IPS-NIHi11 (cell line): ENCODE measurements around the gene RILP.
A peak's percentile ranks its signal among the peaks of the same experiment; 100 is the strongest.

Experiments
- DNase-seq: peaks from one replicate; pipeline ENCODE4 v3.0.0; 2012; ENCODE audit warnings: mixed read lengths, low spot score

Gene RILP

DNA sequence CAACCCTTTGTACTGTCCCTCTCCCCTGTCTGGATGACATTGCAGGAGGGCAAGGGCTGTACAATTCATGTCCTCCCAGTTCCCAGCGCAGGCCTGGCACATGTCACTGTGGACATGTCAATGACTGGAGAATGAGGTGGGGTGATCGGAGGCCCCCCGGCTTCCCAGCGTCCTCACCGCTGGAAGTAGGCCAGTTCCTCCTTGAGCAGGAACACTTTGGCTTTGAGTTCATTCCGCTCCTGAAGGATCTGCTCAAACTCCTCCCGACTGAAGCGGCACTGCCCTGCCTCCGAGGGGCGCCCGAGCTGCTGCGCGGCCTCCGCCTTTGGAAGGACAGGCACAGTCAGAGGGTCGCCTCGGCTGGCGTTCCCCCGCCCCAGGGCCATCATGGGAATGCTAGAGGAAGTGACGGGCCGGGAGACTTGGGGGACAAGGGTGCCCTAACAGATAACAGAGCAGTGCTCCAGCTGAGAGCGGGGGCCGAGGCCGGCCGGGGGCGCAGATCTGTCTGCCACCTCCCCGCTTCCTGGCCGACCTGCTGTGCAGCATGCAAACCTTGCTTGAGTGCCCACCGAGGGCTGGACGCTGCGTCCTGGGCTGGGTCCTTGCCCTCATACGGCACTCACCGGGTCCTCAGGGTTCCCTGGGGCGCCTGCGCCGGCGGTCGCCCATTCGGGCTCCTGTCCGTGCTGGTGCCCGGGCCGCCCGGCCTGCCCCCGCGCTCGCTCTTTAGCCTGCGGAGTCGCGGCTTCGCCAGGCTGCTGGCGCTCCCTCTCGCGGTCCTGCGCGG is 1.3 kb downstream of the RILP start:
- peak; percentile 41 for DNase-seq

DNA sequence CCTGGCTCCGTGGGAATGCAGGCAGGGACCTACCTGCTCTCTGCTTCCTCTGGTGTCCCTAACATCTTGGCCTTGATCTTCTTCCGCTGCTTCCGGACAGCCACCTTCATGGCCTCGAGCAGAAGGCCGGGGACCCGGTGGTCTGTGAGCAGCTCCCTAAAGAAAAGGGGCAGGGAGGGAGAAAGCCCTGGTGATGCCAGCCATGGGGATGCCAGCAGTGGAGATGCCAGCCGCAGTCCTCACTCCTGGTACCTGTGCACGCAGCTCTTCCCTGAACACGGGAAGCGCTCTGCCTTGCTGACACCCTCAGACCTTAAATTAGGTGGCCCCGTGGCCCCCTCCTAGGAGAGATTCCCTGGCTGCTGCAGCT is 1.9 kb downstream of the RILP start:
- no peak for DNase-seq

DNA sequence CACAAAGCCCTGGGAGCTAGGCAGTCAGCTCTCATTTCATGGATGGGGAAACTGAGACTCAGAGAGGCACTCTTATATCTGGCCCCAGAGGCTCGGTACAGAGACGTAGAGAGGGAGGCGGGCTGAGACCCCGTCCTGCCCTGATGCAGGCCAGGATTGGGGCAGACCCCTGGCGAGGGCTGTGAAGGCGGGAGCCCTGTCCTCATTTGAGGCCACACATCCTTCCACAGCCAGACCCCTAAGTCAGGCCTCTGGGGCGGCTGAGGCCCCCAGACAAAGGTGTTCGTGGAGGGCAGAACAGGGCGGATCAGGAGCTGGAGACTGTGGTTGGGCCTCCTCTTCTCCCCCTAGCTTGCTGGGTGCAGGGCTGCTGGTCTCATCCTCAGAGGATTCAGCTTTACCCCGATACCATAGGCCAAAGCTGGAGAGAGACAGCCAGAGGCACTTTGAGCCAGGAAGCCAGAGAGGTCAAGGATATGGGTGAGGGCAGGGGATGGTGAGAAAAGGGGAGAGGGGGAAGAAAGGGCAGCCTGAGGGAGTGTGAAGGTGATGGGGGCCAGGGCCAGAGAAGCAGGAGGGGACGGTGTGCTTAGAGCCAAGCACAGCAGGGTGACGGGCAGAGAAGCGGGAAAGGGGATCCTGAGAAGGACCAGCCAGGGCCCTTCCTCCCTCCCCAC is 3.3 kb downstream of the RILP start:
- no peak for DNase-seq

DNA sequence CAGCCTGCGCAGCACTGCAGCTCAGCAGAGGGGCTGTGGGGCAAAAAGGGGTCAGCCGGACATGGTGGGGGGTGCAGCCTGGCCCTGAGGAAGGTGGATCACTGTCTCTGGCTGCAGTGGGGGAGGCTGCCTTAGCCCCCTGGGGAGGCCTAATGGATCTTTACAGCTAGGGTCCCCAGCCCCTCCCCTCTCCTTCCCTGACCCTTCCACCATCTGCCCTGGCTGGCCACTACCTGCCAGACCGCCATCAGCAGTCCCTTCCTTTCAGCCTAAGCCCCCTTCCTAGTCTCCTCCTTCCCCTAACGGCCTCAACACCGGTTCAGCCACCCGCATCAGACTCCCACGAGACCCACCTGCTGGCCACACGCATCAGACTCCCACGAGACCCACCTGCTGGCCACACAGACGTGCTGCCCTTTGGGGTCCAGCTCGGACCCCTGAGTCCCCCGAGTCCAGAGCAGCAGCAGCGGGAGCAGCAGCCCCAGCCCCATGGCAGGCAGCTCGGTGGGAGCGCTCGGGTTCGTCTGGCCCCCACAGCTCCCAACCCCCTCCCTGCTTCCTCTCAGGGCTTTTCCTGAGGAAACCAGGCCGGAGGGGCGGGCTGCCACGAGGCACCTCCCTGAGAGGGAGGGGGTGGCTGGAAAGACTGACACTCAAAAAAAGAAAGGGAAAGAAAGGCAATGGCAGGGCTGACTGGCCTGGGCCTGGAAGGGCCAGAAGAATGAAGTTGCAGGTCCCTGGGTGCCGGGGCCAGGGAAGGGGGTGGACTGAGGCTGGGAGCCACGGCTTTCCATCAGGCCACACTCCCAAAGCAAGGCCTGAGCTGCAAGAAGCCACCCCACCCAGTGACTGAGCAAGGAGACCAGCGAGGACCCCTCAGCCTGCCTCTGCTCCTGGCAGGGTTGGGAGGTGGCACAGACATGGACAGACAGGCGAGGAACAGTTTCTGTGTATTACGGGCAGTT is 4.2 kb downstream of the RILP start, which contains the start of gene SCARF1:
Gene SCARF1 (minus strand): TSS at position 526 of the 965 bp plus-strand sequence. CDS start 35 bp downstream, at position 491.
- DNase-seq = no peak

DNA sequence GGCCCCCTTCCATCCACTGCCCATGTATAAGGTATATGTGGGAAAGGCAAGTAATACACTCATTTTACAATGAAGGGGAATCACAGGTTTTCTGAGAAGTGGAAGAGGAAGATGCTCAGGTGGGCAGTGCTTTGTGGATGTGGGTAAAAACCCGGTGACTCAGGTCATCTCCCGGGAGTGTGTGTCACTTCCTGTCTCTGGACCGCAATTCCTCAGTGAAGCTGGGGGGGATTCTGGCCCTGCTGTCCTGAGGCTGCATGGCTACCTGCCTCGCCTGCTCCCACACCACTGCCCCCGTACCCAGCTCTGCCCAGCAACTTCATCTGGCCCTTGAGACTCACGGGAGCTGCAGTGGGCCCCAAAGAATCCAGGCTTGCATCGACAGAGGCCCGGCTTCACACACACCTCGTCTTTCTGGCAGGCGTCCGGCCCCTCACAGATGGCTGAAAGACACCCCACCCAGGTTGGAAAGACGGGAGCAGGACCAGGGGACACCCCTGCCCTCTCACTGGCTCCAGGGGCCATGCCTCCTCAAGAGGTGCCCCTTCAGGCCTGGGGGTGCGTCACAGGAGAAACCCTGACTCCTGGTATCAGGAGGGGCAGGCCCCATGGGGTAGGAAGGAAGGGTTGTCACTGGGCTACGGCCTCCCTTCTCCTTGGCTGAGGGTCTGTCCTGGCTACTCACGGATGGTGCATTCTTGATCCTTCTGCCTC is 5.0 kb downstream of the RILP start:
- no peak for DNase-seq

DNA sequence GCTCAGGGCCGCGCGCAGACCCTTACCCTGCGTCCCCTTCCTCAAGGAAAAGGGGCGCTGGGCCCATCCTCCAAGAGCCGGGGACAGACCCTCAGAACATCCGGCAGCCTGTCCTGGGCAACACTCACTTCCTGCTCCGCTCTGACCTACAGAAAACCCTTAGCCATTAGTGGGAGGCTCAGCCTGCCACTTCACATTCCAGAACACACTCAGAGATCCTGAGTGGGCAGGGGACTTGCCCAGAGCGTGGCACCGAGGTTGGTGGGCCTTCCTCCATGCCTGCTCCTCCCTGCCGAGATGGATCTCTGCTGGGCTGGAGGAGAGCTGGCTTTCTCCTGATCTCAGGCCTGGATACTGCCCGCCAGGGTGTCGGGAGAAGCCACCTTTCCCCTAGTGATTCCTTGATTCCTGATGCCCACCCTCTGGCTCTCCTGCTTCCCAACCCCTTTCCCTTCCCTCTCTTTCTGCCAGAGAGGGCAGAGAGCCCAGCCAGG is 5.6 kb downstream of the RILP start:
- no peak for DNase-seq

DNA sequence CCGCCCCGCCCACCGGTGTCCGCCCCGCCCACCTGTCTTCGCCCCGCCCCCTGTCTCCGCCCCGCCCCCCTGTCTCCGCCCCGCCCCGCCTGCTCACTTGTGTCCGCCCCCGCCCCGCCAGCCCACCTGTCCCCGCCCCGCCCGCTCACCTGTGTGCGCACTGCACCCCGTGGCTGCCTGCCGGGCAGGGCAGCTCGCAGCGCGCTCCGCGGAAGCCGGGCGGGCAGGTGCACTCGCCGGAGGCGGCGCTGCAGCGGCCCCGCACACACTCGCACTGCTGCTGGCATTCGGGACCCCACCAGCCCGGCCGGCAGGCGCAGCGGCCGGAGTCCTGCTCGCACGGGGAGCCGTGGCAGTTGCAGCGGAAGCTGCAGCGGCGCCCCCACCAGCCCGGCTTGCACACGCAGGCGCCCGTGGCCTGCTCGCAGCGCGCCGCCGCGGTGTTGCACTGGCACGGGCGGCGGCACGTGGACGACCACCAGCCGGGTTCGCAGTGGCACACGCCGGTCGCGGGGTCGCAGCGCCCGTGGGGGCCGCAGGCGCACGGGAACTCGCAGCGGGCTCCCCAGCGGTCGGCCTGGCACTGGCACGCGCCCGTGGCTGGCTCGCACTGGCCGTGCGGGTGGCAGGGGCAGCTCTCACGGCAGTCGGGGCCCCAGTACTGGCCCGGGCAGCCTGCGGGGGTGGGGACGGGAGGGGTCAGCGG is 6.2 kb downstream of the RILP start:
- DNase-seq = peak; percentile 89

DNA sequence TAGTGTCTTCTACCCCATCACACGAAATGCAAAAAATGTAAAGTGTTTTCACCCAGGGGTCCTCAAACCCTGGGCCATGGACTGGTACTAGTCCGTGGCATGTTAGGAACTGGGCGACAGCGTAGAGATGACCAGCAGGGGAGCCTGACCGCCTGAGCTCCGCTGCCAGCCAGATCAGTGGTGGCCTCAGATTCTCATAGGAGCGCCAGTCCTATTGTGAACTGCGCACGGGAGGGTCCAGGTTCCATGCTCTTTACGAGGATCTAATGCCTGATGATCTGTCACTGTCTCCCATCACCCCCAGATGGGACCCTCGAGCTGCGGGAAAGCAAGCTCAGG is 8.6 kb downstream of the RILP start:
- DNase-seq = no peak

DNA sequence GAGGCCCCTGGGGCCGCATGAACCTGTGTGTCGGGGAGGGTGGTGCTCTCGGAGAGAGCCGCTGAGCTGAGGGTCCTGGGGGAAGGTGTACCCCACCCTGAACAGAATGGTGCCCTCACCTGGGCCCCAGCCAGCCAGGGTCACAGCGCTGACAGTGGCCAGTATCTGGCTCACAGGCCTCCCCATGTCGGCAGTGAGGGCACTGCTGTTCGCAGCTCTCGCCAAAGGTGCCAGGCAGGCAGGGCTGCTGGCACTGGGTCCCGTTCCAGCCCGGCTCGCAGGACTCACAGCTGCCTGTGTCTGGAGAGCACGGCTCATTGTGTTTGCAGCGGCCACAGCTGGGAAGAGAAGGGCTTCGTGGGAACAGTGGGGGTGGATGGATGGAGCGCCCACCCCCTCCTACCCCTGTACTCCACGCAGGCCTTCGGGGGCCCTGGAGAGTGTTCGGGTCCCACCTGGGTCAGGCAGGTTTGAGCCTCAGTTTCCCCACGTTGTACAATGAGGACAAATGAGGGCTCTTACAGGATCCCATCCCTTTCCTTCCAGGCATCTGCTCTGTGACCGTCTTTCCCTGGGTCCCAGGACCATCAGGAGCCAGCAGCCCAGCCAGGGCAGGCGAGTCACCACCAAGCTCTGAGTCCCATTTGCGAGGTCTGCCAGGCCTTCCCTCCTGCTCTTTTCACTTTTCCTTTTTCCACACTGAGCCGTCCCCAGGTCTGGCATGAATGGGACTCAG is 9.2 kb downstream of the RILP start:
- DNase-seq = no peak

DNA sequence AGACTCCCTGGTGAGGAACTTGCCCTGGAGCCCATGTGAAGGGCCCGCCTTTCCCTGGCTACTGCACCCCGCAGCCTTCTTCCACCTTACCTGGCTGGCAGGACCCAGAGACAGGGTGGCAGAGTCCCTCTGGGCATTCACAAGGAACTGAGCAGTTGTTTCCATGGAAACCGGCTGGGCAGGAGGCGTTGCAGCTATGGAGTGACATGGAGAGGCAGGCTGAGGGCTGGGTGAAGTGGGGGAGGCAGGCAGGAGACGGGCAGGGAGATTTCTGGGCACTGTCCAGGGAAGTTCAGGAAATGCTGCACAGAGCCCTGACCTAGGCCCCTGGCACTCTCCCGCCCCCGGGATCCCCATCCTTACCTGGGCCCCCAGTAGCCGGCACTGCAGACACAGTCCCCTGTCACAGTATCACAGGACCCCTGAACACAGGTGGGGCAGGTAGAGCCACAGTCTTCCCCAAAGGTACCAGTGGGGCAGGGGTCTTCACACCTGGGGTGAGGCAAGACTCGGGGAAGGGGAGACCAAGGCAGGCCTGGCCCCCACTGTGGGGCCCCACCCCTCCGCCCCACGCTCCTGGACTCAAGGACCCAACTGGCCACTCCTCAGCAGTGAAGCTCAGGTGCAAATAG is 10.0 kb downstream of the RILP start:
- DNase-seq = peak; percentile 54

DNA sequence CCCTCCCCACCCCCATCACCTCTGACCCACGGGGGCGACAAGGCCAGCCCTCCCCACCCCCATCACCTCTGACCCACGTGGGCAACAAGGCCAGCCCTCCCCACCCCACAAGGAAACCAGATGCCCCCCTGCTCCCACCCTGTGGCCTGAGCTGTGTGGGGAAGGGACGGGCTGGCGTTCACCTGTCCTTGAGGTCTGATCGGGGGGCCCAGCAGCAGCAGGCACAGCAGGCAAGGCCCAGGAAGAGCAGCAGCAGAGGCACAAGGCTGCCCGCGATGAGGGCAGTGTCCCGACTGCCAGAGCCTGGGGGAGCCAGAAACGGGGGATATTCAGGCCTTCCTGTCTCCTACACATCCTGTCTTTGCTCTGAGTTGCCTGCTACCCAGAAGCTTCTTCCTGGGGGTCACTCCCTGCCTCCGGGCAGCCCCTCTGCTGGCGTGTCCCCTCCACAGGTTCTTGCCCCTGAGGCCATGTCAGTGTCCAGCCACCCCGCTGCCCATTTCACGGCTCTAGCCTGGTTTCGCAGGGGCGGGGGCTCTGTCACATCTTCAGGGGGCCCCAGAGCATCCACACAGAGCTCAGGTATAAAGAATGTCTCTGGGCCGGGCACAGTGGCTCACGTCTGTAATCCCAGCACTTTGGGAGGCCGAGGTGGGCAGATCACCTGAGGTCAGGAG is 10.9 kb downstream of the RILP start:
- DNase-seq = no peak

DNA sequence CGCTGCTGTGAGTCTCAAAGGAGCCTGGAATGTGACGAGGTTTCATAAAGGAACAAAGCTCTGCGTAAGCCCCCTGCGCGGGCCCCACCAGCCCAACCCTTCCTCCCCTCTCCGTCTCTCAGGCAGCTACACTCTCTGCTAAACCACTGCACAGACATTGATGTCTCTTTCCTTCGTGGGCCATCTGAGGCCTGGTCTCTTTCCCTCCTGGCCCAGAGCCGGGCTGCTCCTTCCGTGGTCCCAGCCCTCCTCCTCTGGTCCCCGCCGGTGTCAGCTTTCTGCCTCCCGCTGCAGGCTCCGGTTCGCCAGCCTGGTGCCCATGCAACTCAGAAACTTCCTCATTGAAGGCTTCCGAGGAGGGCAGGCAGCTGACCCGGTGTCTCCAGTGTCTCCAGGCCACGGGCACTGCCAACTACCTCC is 11.5 kb downstream of the RILP start:
- DNase-seq = no peak

DNA sequence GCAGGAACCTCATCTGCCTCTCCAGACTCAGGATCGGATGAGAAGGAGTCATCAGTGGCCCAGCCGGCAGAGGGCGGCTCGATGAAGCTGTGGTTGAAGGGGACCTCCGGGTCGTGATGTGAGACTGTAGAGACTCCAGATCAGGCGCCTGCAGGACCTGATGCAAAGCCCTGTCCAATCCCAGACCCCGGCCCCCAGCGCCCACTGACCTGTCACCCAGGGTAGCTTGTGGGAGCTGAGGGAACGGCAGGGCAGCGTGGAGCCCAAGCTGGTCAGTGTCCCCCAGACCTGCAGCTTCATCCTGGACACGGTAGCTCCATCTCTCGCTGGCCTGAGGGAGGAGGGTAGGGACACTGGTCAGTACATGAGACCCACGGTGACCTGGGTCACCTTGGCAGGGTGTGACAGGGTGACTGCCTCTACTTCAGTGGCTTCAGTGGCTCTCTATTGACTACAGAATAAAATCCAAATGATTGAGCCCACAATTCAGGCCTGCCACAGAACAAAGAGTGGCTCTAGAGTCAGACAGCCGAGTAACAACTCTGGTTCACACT is 12.9 kb downstream of the RILP start:
- DNase-seq = no peak

DNA sequence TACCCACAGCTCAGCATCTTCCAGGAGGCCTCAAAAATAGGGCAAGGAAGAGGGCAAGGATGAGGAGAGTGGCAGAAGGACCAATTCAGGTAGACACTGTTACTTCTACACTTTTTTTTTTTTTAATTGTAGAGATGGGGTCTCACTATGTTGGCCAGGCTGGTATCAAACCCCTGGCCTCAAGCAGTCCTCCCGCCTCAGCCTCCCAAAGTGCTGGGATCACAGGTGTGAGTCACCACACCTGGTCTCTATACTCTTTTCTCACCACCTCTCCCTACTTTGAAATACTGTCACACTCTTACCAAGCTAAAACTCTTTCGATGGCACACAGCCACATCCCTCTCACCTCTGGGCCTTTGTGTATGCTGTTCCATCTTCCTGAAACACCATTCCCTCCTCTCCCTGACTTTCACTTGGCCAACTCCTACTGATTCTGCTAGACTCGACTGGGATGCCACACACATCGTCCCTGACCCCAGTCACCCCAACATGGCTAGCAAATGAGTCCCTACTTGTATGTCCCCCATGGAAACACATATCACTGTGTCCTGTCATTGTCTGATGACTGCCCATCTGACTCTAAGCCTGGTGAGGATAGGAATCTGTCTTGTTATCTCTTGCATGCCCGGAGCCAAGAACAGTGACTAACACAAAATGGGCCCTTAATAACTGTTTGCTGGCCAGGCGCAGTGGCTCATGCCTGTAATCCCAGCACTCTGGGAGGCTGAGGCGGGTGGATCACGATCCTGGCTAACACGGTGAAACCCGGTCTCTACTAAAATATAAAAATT is 13.8 kb downstream of the RILP start:
- no peak for DNase-seq

DNA sequence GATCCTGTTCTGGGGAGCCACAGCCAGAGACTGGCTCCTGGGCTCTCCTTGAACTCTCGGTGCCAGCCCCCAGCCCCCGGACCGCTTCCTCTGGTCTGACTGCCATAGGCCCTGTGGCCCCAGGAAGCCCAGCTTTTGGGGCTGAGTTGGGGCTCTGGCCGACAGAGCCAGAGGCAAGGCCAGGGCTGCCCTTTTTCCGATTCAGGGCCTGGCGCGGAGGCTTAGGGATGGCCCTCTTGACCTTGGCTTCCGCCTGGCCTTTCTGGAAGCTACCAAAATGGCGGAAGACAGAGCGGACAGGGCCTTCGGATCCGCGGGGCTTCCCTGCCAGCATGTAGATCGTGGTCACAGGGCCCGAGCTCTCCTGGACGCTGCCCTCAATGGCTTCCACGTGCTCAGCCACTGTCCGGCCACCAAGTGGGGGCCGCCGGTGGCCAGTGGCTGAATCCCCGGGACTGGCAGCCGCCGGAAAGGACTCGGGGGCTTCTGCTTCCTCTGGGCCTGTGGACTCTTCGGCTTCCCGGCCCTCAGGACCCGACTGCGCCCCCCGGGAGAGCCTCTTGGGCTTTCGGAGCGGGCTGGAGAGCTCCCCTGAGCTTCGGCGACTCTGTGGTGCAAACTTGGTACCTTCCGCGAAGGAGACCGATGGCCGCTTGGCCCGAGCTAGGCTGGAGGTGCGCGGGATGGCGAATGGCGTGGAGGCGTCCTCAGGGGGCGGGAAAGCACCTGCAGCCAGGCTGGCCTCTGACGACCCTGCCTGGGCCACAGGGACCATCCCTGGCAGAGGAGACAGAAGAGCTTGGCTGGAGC is 14.6 kb downstream of the RILP start:
- DNase-seq = no peak

DNA sequence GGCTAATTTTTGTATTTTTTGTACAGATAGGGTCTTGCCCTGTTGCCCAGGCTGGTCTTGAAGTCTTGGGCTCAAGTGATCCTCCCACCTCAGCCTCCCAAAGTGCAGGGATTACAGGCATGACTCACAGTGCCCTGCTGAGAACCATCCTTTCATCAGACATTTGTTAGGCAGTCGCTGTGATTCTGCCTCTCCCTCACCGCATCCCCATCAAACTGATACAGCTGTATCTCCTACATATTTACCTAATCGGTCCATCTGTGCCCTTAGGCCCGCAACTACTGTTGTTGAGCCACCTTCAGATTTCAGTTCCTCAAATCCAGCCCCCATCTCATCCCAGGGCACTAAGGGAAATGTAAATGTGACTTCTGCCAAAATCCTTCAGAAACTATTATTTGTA is 19.0 kb downstream of the RILP start:
- no peak for DNase-seq
